Measurements from ENCODE around the gene CXXC1.

The CXXC1 gene

DNA sequence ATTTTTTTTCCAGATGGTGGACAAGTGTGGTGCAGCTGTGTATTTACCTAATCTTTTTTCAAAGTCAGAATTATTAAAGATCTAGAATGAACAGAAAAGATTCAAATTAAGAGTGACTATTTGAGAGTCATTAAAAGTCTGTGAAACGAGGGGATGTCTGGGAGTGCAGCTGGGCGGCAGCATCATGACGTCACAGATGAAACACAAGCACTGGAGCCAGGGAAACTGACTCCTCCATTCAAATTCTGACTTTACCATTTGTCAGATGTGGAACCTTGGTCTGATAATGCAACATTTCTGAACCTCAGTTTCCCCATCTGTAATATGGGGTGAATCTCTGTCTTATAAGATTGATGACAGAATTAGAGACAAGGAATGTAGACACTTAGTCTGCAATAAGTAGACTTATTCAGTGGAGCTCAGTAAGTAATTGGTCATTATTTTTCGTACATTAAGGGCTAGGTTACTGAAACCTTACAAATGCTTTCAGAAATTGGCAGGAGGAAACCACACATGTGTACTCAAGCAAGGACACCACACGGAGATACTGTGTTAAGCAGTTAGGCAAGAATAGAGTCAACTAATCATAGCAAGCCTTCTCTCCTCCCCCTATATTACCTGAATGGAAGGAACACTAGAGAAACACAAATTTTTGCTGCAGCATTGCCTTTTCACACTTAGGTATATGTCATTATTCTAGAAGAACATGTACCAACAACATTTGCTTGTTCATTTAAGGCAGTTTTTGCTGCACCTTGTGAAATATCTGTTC, 27.8 kb upstream of the CXXC1 start:
- TF ChIP-seq EZH2phosphoT487 (conservative IDR thresholded peaks at IDR 0.05; ENCODE audit: low read length), result no peak
- TF ChIP-seq, protein P1, sequence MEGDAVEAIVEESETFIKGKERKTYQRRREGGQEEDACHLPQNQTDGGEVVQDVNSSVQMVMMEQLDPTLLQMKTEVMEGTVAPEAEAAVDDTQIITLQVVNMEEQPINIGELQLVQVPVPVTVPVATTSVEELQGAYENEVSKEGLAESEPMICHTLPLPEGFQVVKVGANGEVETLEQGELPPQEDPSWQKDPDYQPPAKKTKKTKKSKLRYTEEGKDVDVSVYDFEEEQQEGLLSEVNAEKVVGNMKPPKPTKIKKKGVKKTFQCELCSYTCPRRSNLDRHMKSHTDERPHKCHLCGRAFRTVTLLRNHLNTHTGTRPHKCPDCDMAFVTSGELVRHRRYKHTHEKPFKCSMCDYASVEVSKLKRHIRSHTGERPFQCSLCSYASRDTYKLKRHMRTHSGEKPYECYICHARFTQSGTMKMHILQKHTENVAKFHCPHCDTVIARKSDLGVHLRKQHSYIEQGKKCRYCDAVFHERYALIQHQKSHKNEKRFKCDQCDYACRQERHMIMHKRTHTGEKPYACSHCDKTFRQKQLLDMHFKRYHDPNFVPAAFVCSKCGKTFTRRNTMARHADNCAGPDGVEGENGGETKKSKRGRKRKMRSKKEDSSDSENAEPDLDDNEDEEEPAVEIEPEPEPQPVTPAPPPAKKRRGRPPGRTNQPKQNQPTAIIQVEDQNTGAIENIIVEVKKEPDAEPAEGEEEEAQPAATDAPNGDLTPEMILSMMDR (IDR thresholded peaks at IDR 0.05; ENCODE audit: insufficient read depth, low read length, poor library complexity, severe bottlenecking), result no peak
- Histone ChIP-seq H4K20me1 (ENCODE audit: low read depth, low read length) (no peaks in the 10 kb centered on the region), H3F3A (ENCODE audit: insufficient read depth) (peaks cover 36% of the 10 kb centered on the region), H3K79me2 (ENCODE audit: insufficient read depth, low read length) (no peaks in the 10 kb centered on the region), H3K9me3 (ENCODE audit: insufficient read depth, low read length) (no peaks in the 10 kb centered on the region), H3K4me2 (ENCODE audit: low read depth, low read length, poor library complexity, severe bottlenecking) (peak overlapping the region; percentile 56), H3K27me3 (ENCODE audit: low read length) (no peaks in the 10 kb centered on the region; the same call in 1 of the 2 replicates), H3K9ac (ENCODE audit: low read length) (peak overlapping the region; percentile 5; the same call in 1 of the 2 replicates), H2AFZ (ENCODE audit: low read depth, low read length, severe bottlenecking) (no peak overlapping the region), H3K27ac (ENCODE audit: low read depth, low read length) (peak overlapping the region; percentile 62), H3K9me2 (replicated peaks; ENCODE audit: insufficient read depth, low read length) (no peaks in the 10 kb centered on the region), H3K4me3 (ENCODE audit: insufficient read depth, low read length, poor library complexity, severe bottlenecking) (peak overlapping the region; percentile 2), H3K36me3 (ENCODE audit: low read length) (no peaks in the 10 kb centered on the region)

DNA sequence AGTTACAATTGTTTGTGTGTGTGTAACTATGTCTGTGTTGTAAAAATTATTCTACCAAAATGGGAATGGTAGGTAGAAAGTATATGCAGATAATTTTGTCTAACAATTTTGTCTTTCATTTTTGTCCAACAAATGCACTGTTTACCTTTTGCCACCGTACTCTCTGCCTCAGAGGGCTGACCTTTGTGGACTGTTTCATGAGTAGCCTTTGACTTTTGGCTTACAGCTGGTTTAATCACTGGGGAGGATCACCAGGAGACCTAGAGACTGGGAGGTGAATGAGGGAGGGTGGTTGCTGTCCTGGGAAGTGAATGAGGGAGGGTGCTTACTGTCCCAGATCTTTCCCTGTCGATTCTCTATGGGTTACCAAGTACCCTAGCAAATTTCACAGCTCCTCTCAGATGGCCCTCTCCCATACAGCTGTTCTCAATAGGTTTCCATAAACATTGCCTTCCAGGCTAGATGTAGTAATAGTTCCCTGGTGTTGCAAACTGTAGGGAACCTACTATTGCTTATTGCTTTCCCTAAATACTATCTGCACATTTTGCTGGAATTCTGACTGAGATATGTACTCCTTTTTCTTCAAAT, 26.5 kb upstream of the CXXC1 start:
- H2AFZ ChIP-seq (ENCODE audit: low read depth, low read length, severe bottlenecking), result no peak overlapping the region
- no peaks in the 10 kb centered on the region for H3K27me3 ChIP-seq (ENCODE audit: low read length)
- H3K36me3 ChIP-seq (ENCODE audit: low read length), result no peaks in the 10 kb centered on the region
- no peaks in the 10 kb centered on the region for H3K9me3 ChIP-seq (ENCODE audit: insufficient read depth, low read length)
- H3K4me3 ChIP-seq (ENCODE audit: insufficient read depth, low read length, poor library complexity, severe bottlenecking), result no peak overlapping the region
- no peaks in the 10 kb centered on the region for H3K9me2 ChIP-seq (replicated peaks; ENCODE audit: insufficient read depth, low read length)
- no peaks in the 10 kb centered on the region for H3K79me2 ChIP-seq (ENCODE audit: insufficient read depth, low read length)
- peaks cover 31% of the 10 kb centered on the region for H3F3A ChIP-seq (ENCODE audit: insufficient read depth)
- no peak for TF ChIP-seq EZH2phosphoT487 (conservative IDR thresholded peaks at IDR 0.05; ENCODE audit: low read length)
- TF ChIP-seq, protein P1 (IDR thresholded peaks at IDR 0.05; ENCODE audit: insufficient read depth, low read length, poor library complexity, severe bottlenecking), result no peak
- no peak overlapping the region for H3K9ac ChIP-seq (ENCODE audit: low read length)
- H3K4me2 ChIP-seq (ENCODE audit: low read depth, low read length, poor library complexity, severe bottlenecking), result peak overlapping the region; percentile 56
- no peaks in the 10 kb centered on the region for H4K20me1 ChIP-seq (ENCODE audit: low read depth, low read length)
- H3K27ac ChIP-seq (ENCODE audit: low read depth, low read length), result no peak overlapping the region

DNA sequence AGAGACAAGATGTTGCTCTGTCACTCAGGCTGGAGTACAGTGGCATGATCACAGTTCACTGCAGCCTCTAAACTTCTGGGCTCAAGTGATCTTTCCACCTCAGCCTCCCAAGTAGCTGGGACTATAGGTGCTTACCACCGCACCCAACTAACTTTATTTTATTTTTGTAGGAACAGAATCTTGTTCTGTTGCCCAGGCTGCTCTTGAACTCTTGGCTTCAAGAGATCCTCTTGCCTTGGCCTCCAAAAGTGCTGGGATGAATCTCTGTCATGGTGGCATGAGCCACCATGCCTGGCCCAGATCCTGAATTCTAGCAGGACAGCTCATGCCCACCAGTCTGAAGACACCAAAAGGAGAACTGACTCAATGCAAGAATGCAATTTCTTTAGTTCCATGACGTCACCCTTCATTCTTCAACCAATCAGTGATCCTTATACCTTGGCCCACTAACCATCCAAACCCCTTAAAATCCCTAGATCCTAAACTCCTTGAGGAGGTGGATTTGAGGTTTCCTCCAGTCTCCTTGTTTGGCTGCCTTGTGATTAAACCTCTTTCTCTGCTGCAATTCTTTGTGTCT, 25.6 kb upstream of the CXXC1 start:
- Histone ChIP-seq H3K27me3 (ENCODE audit: low read length) (no peaks in the 10 kb centered on the region), H3K79me2 (ENCODE audit: insufficient read depth, low read length) (no peaks in the 10 kb centered on the region), H2AFZ (ENCODE audit: low read depth, low read length, severe bottlenecking) (no peak overlapping the region), H4K20me1 (ENCODE audit: low read depth, low read length) (no peaks in the 10 kb centered on the region), H3K9ac (ENCODE audit: low read length) (no peak overlapping the region), H3K36me3 (ENCODE audit: low read length) (no peaks in the 10 kb centered on the region), H3K4me2 (ENCODE audit: low read depth, low read length, poor library complexity, severe bottlenecking) (peak overlapping the region; percentile 56), H3F3A (ENCODE audit: insufficient read depth) (peaks cover 31% of the 10 kb centered on the region), H3K9me3 (ENCODE audit: insufficient read depth, low read length) (no peaks in the 10 kb centered on the region), H3K9me2 (replicated peaks; ENCODE audit: insufficient read depth, low read length) (no peaks in the 10 kb centered on the region), H3K4me3 (ENCODE audit: insufficient read depth, low read length, poor library complexity, severe bottlenecking) (peak overlapping the region; percentile 29), H3K27ac (ENCODE audit: low read depth, low read length) (peak overlapping the region; percentile 73)
- TF ChIP-seq, protein P1 (IDR thresholded peaks at IDR 0.05; ENCODE audit: insufficient read depth, low read length, poor library complexity, severe bottlenecking), result no peak
- TF ChIP-seq EZH2phosphoT487 (conservative IDR thresholded peaks at IDR 0.05; ENCODE audit: low read length), result no peak

Measured in SU-DHL-6 (cell line).